ENCODE measurements around the gene HEXIM1.

HEXIM1 gene

DNA sequence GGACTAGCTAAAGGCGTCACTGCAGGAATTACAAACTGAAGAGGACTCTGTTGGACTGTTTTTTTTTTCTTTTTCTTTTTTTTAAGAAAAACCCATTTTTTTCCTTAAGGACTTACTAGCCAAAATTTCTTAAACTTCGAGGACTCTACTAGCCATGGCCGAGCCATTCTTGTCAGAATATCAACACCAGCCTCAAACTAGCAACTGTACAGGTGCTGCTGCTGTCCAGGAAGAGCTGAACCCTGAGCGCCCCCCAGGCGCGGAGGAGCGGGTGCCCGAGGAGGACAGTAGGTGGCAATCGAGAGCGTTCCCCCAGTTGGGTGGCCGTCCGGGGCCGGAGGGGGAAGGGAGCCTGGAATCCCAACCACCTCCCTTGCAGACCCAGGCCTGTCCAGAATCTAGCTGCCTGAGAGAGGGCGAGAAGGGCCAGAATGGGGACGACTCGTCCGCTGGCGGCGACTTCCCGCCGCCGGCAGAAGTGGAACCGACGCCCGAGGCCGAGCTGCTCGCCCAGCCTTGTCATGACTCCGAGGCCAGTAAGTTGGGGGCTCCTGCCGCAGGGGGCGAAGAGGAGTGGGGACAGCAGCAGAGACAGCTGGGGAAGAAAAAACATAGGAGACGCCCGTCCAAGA, 878 bp downstream of the HEXIM1 start:
- no peaks in the 10 kb centered on the region for H3K27me3 ChIP-seq (ENCODE audit: insufficient read depth, low read depth)
- H3K36me3 ChIP-seq (ENCODE audit: insufficient read depth), result no peaks in the 10 kb centered on the region
- TF ChIP-seq CTCF (conservative IDR thresholded peaks at IDR 0.05; ENCODE audit: low read depth, low read length), result peak; percentile 87
- peaks cover 39% of the 10 kb centered on the region for H3K4me1 ChIP-seq (ENCODE audit: low read depth, poor library complexity, severe bottlenecking)
- H3K4me3 ChIP-seq (IDR thresholded peaks at IDR 0.05; ENCODE audit: insufficient read depth, low read depth, low read length), result peak overlapping the region; percentile 46
- peak overlapping the region; percentile 93 for H3K4me2 ChIP-seq
- H3K79me2 ChIP-seq (ENCODE audit: insufficient read depth, low read depth), result peaks cover 19% of the 10 kb centered on the region; the same call in 1 of the 2 replicates
- no peak overlapping the region; the same call in 1 of the 2 replicates for H2AFZ ChIP-seq (ENCODE audit: low read depth)
- H3K9ac ChIP-seq, result peak overlapping the region; percentile 58
- H3K27ac ChIP-seq, result peak overlapping the region; percentile 90
- no peaks in the 10 kb centered on the region for H4K20me1 ChIP-seq (ENCODE audit: insufficient read depth)

DNA sequence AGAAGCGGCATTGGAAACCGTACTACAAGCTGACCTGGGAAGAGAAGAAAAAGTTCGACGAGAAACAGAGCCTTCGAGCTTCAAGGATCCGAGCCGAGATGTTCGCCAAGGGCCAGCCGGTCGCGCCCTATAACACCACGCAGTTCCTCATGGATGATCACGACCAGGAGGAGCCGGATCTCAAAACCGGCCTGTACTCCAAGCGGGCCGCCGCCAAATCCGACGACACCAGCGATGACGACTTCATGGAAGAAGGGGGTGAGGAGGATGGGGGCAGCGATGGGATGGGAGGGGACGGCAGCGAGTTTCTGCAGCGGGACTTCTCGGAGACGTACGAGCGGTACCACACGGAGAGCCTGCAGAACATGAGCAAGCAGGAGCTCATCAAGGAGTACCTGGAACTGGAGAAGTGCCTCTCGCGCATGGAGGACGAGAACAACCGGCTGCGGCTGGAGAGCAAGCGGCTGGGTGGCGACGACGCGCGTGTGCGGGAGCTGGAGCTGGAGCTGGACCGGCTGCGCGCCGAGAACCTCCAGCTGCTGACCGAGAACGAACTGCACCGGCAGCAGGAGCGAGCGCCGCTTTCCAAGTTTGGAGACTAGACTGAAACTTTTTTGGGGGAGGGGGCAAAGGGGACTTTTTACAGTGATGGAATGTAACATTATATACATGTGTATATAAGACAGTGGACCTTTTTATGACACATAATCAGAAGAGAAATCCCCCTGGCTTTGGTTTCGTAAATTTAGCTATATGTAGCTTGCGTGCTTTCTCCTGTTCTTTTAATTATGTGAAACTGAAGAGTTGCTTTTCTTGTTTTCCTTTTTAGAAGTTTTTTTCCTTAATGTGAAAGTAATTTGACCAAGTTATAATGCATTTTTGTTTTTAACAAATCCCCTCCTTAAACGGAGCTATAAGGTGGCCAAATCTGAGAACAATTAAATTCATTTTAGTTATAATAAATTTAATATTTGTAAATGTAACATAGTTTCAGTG, 1.7 kb downstream of the HEXIM1 start:
- Histone ChIP-seq H2AFZ (ENCODE audit: low read depth) (peak overlapping the region; percentile 11; the same call in 1 of the 2 replicates), H3K27ac (peak overlapping the region; percentile 90), H3K4me1 (ENCODE audit: low read depth, poor library complexity, severe bottlenecking) (peaks cover 41% of the 10 kb centered on the region), H3K4me3 (IDR thresholded peaks at IDR 0.05; ENCODE audit: insufficient read depth, low read depth, low read length) (peak overlapping the region; percentile 46), H3K4me2 (peak overlapping the region; percentile 93), H3K36me3 (ENCODE audit: insufficient read depth) (no peaks in the 10 kb centered on the region), H3K79me2 (ENCODE audit: insufficient read depth, low read depth) (peaks cover 19% of the 10 kb centered on the region; the same call in 1 of the 2 replicates), H3K9ac (peak overlapping the region; percentile 58; the same call in 1 of the 2 replicates), H3K27me3 (ENCODE audit: insufficient read depth, low read depth) (no peaks in the 10 kb centered on the region), H4K20me1 (ENCODE audit: insufficient read depth) (no peaks in the 10 kb centered on the region)
- TF ChIP-seq CTCF (conservative IDR thresholded peaks at IDR 0.05; ENCODE audit: low read depth, low read length), result no peak

DNA sequence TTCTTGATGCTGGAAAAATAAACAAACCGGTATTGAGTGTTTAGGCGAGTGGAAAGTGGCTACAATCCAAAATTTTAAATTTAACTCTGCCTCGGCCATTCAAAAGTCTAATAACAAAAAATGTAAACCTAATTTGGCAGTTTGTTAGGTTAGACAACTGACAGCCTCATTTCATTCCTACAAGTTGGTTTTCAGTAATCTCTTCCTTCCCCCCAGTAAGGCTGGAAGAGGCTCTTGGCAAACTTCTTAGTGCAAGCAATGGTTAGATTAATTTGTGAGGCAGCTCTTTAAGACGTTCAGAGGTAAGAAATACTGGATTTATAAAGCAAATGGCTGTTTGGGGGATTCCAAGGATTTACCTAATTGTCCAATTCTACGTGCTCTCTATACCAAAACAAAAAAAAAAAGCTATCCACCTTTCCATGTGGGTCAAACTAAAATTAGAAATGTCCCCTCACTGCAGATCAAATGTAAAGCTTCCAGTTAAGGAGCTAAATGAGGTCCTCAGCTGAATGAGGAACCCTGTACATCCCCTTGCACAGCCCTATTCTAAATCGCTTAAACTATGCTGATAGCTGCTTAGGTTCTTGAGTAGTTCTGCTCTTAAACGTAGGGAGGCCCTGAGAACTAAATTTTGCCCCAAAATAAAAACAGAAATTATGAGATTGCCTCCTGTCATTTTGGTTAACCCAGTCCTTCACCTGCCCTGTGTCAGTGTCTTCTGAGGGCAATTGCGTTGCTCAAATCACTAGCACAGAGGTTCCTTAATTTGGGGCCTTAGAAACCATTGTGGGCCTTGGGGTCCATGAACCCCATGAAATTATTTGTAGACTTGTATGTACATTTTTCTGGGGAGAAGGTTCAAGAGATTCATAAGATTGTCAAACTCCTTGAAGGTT, 2.9 kb downstream of the HEXIM1 start:
- H3K79me2 ChIP-seq (ENCODE audit: insufficient read depth, low read depth), result peaks cover 19% of the 10 kb centered on the region; the same call in 1 of the 2 replicates
- peaks cover 46% of the 10 kb centered on the region for H3K4me1 ChIP-seq (ENCODE audit: low read depth, poor library complexity, severe bottlenecking)
- H4K20me1 ChIP-seq (ENCODE audit: insufficient read depth), result no peaks in the 10 kb centered on the region
- H3K27me3 ChIP-seq (ENCODE audit: insufficient read depth, low read depth), result no peaks in the 10 kb centered on the region
- TF ChIP-seq CTCF (conservative IDR thresholded peaks at IDR 0.05; ENCODE audit: low read depth, low read length), result no peak
- H3K4me3 ChIP-seq (IDR thresholded peaks at IDR 0.05; ENCODE audit: insufficient read depth, low read depth, low read length), result no peak overlapping the region
- H3K4me2 ChIP-seq, result peak overlapping the region; percentile 93
- H3K36me3 ChIP-seq (ENCODE audit: insufficient read depth), result no peaks in the 10 kb centered on the region
- peak overlapping the region; percentile 90; the same call in 1 of the 2 replicates for H3K27ac ChIP-seq
- H3K9ac ChIP-seq, result peak overlapping the region; percentile 58; the same call in 1 of the 2 replicates
- H2AFZ ChIP-seq (ENCODE audit: low read depth), result no peak overlapping the region

DNA sequence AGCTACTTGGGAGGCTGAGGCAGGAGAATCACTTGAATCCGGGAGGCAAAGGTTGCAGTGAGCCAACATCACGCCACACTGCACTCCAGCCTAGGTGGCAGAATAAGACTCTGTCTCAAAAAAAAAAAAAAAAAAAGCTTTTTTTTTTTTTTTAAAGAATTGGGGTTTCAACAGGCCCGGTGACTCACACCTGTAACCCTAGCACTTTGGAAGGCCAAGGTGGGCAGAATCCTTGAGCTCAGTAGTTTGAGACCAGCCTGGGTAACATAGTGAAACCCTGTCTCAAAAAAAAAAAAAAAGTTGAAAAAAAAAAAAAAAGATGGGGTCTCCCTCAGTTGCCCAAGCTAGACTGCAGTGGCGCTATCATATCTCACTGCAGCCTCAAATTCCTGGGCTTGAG, 6.8 kb downstream of the HEXIM1 start:
- Histone ChIP-seq H4K20me1 (ENCODE audit: insufficient read depth) (no peaks in the 10 kb centered on the region), H3K79me2 (ENCODE audit: insufficient read depth, low read depth) (peaks cover 29% of the 10 kb centered on the region), H3K27me3 (ENCODE audit: insufficient read depth, low read depth) (no peaks in the 10 kb centered on the region), H2AFZ (ENCODE audit: low read depth) (no peak overlapping the region), H3K4me1 (ENCODE audit: low read depth, poor library complexity, severe bottlenecking) (peaks cover 53% of the 10 kb centered on the region), H3K4me2 (no peak overlapping the region), H3K27ac (no peak overlapping the region; the same call in 1 of the 2 replicates), H3K36me3 (ENCODE audit: insufficient read depth) (no peaks in the 10 kb centered on the region), H3K4me3 (IDR thresholded peaks at IDR 0.05; ENCODE audit: insufficient read depth, low read depth, low read length) (no peak overlapping the region), H3K9ac (no peak overlapping the region)
- no peak for TF ChIP-seq CTCF (conservative IDR thresholded peaks at IDR 0.05; ENCODE audit: low read depth, low read length)
